Astrocyte (in vitro differentiated cells and primary cell): Measurements from ENCODE around the gene LRRC9. TPM values are rescaled to one million over a fixed set of nuclear protein-coding genes. Genes with fewer than 3 reads are reported as not detected.
"Not testable (repeated sequence)": the region's sequence is repeated elsewhere in the genome, so short reads cannot be mapped to it uniquely, and the experiment has no call there.

Source experiments
- DNase-seq: peaks from one replicate; pipeline ENCODE4 v3.0.0-alpha.2; 2010; ENCODE audit warnings: low read depth
- FAIRE-seq: peaks from 2 replicates; lab custom pipeline; 2011; peaks lifted over from hg19 to GRCh38; lab: Jason Lieb, UNC
- H2AFZ ChIP-seq: 2 replicates; pipeline ENCODE4 v1.6.0; 2012; ENCODE audit warnings: low read depth, low read length, inconsistent platforms
- H3K27ac ChIP-seq: 2 replicates; pipeline ENCODE4 v1.5.1; 2011; ENCODE audit warnings: low read depth, low read length, inconsistent platforms
- H3K27me3 ChIP-seq: 2 replicates; pipeline ENCODE4 v1.6.0; 2011; ENCODE audit warnings: low read length, inconsistent platforms; ENCODE audit not compliant: insufficient read depth
- H3K36me3 ChIP-seq: 2 replicates; pipeline ENCODE4 v1.5.1; 2011; ENCODE audit warnings: low read length, inconsistent platforms; ENCODE audit not compliant: insufficient read depth
- H3K4me1 ChIP-seq: 2 replicates; pipeline ENCODE4 v1.5.1; 2011; ENCODE audit warnings: low read length, inconsistent platforms; ENCODE audit not compliant: insufficient read depth
- H3K4me2 ChIP-seq: 2 replicates; pipeline ENCODE4 v1.6.0; 2012; ENCODE audit warnings: low read length, inconsistent platforms
- H3K4me3 ChIP-seq: 2 replicates; pipeline ENCODE4 v1.5.1; 2011; ENCODE audit warnings: low read depth, mild to moderate bottlenecking, low read length, inconsistent platforms; ENCODE audit not compliant: insufficient read depth
- H3K79me2 ChIP-seq: 2 replicates; pipeline ENCODE4 v1.6.0; 2012; ENCODE audit warnings: mild to moderate bottlenecking, low read length, inconsistent platforms; ENCODE audit not compliant: insufficient read depth
- H3K9ac ChIP-seq: 2 replicates; pipeline ENCODE4 v1.6.0; 2012; ENCODE audit warnings: mild to moderate bottlenecking, low read length, inconsistent platforms
- H3K9me3 ChIP-seq: 2 replicates; pipeline ENCODE4 v1.5.1; 2012; ENCODE audit warnings: low read depth, mild to moderate bottlenecking, low read length, inconsistent platforms; ENCODE audit not compliant: insufficient read depth
- H4K20me1 ChIP-seq: 2 replicates; pipeline ENCODE4 v1.6.0; 2012; ENCODE audit warnings: low read length, inconsistent platforms; ENCODE audit not compliant: insufficient read depth
- H3K27ac Mint-ChIP-seq: one replicate; pipeline ENCODE4 v1.8.0; 2021; ENCODE audit warnings: mild to moderate bottlenecking, mixed read lengths; ENCODE audit not compliant: unreplicated experiment
- H3K27me3 Mint-ChIP-seq: one replicate; pipeline ENCODE4 v1.8.0; 2021; ENCODE audit warnings: low read depth, mixed read lengths; ENCODE audit not compliant: unreplicated experiment
- H3K36me3 Mint-ChIP-seq: one replicate; pipeline ENCODE4 v1.8.0; 2021; ENCODE audit warnings: low read depth, mixed read lengths; ENCODE audit not compliant: unreplicated experiment
- H3K4me1 Mint-ChIP-seq: one replicate; pipeline ENCODE4 v1.8.0; 2021; ENCODE audit warnings: low read depth, mixed read lengths; ENCODE audit not compliant: unreplicated experiment
- H3K4me3 Mint-ChIP-seq: one replicate; pipeline ENCODE4 v1.8.0; 2021; ENCODE audit warnings: mild to moderate bottlenecking, moderate library complexity, mixed read lengths; ENCODE audit not compliant: unreplicated experiment
- H3K9me3 Mint-ChIP-seq: one replicate; pipeline ENCODE4 v1.8.0; 2021; ENCODE audit warnings: mild to moderate bottlenecking, mixed read lengths; ENCODE audit not compliant: unreplicated experiment
- EZH2 ChIP-seq: IDR thresholded peaks from 2 replicates; pipeline ENCODE4 v1.6.1; 2012; ENCODE audit warnings: mild to moderate bottlenecking, low read length, inconsistent platforms; ENCODE audit not compliant: insufficient read depth
- total RNA-seq: library from RNA; stranded (reverse); gene quantifications from 2 replicates; pipeline ENCODE4 v1.2.1, GENCODE V29; 2021
- TF ChIP-seq, protein P1 (sequence below): IDR thresholded peaks from 2 replicates; pipeline ENCODE4 v1.5.1; 2011; ENCODE audit warnings: low read depth, mild to moderate bottlenecking, inconsistent platforms, low read length, moderate library complexity; ENCODE audit not compliant: insufficient read depth

LRRC9 gene
- total RNA-seq, 1 donor from 2014 or later, result 0.05 TPM

DNA sequence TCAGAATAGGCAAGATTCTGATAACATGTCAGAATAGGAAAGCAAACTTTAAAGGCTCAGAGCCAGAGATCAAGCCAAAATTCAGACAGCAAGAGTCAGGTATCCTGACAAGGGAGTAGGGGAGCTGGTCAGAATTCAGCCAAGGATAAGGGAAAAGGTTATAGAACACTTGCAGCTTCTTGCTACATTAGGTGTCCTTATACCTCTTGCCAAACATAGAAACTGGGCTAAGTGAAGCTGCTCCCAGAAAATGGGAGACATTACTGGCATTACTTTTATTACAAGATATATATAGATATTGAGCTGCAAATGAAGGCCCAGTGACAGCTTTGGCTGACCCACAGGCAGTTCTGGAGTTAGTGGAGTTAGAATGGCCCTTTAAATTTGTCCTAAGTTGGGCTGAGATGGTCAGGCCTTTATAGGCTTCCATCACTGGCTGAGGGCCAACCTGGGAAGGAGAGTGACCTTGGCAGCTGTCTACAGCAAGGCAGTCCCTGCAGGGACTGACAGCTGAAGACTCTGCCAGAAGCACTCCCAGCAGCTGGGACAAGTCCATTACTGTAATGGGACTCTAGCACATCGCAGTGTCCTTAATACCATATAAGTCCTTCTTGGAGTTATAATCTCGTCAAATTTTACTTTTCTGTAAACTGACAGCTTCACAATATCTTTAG is 83.0 kb downstream of the LRRC9 start:
- H3K79me2 ChIP-seq, result no peaks in the 10 kb centered on the region

DNA sequence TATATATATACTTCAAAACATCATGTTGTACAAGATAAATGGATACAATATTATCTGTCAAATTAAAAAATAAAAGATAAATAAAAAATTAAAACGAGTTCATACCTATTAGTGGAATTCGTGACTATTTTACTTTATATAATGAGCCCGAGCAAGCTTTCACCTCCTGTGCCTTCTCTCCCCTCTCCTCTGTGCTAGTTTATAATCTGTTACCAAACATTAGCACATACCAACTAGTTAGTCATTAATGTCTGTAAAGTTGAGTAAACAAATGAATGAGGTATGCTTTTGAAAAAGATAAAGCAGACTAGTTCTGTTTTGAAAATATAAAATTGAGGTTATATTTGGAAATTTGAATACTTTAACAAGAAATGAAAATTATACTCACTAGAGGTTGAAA is 84.0 kb downstream of the LRRC9 start:
- Mint-ChIP-seq H3K27me3 (no peaks in the 10 kb centered on the region), H3K27ac (no peak overlapping the region), H3K36me3 (no peaks in the 10 kb centered on the region), H3K4me3 (no peak overlapping the region), H3K4me1 (no peaks in the 10 kb centered on the region), H3K9me3 (no peaks in the 10 kb centered on the region)
- no peak overlapping the region for H3K4me3 ChIP-seq
- H3K36me3 ChIP-seq, result no peaks in the 10 kb centered on the region
- H3K4me1 ChIP-seq, result no peaks in the 10 kb centered on the region
- H2AFZ ChIP-seq, result no peak overlapping the region
- no peak overlapping the region for H3K9ac ChIP-seq
- no peaks in the 10 kb centered on the region for H4K20me1 ChIP-seq
- H3K27ac ChIP-seq, result no peak overlapping the region
- FAIRE-seq (no peak), DNase-seq (no peak)
- H3K79me2 ChIP-seq, result no peaks in the 10 kb centered on the region
- peaks cover 2% of the 10 kb centered on the region for H3K27me3 ChIP-seq
- no peak for TF ChIP-seq EZH2
- TF ChIP-seq, protein P1, sequence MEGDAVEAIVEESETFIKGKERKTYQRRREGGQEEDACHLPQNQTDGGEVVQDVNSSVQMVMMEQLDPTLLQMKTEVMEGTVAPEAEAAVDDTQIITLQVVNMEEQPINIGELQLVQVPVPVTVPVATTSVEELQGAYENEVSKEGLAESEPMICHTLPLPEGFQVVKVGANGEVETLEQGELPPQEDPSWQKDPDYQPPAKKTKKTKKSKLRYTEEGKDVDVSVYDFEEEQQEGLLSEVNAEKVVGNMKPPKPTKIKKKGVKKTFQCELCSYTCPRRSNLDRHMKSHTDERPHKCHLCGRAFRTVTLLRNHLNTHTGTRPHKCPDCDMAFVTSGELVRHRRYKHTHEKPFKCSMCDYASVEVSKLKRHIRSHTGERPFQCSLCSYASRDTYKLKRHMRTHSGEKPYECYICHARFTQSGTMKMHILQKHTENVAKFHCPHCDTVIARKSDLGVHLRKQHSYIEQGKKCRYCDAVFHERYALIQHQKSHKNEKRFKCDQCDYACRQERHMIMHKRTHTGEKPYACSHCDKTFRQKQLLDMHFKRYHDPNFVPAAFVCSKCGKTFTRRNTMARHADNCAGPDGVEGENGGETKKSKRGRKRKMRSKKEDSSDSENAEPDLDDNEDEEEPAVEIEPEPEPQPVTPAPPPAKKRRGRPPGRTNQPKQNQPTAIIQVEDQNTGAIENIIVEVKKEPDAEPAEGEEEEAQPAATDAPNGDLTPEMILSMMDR, result no peak
- no peaks in the 10 kb centered on the region for H3K9me3 ChIP-seq
- H3K4me2 ChIP-seq, result no peak overlapping the region

More for the DNA sequence above, 83.0 kb downstream of the LRRC9 start:
- Histone ChIP-seq H3K4me3 (no peak overlapping the region), H4K20me1 (no peaks in the 10 kb centered on the region), H3K27me3 (no peaks in the 10 kb centered on the region), H2AFZ (no peak overlapping the region), H3K4me2 (no peak overlapping the region), H3K4me1 (no peaks in the 10 kb centered on the region), H3K27ac (no peak overlapping the region), H3K9ac (no peak overlapping the region), H3K36me3 (no peaks in the 10 kb centered on the region), H3K9me3 (no peaks in the 10 kb centered on the region)
- H3K27ac Mint-ChIP-seq, result no peak overlapping the region
- no peak overlapping the region for H3K4me3 Mint-ChIP-seq
- FAIRE-seq (no peak), DNase-seq (no peak)
- no peaks in the 10 kb centered on the region for H3K27me3 Mint-ChIP-seq
- H3K4me1 Mint-ChIP-seq, result no peaks in the 10 kb centered on the region
- H3K9me3 Mint-ChIP-seq, result no peaks in the 10 kb centered on the region
- no peaks in the 10 kb centered on the region for H3K36me3 Mint-ChIP-seq
- TF ChIP-seq, protein P1, result no peak
- no peak for TF ChIP-seq EZH2

DNA sequence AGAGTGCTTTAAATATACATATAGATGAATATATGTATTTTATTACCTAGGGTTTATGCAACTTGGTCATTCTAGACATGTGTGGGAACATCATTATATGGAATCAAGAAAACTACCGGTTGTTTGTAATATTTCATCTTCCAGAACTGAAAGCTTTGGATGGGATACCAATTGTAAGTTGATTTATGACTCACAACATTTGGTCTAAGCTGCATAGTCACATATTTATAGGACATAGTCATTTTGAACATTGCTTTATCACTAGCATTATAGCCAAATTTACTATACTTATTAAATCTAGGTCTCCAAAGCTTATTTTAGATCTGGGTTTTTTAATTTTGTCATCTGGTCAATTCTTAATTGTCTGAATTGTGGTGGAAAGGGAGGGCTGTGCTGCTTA is 88.1 kb downstream of the LRRC9 start:
- H3K27ac ChIP-seq, result no peak overlapping the region
- FAIRE-seq (no peak), DNase-seq (peak; percentile 1)
- no peak overlapping the region for H2AFZ ChIP-seq
- no peak overlapping the region for H3K4me3 ChIP-seq
- Mint-ChIP-seq H3K9me3 (no peaks in the 10 kb centered on the region), H3K4me3 (no peak overlapping the region), H3K36me3 (no peaks in the 10 kb centered on the region), H3K27ac (no peak overlapping the region), H3K4me1 (no peaks in the 10 kb centered on the region), H3K27me3 (no peaks in the 10 kb centered on the region)
- H3K9me3 ChIP-seq, result no peaks in the 10 kb centered on the region
- TF ChIP-seq EZH2, result no peak
- TF ChIP-seq, protein P1, result no peak
- no peaks in the 10 kb centered on the region for H4K20me1 ChIP-seq
- H3K4me1 ChIP-seq, result no peaks in the 10 kb centered on the region
- H3K4me2 ChIP-seq, result no peak overlapping the region
- no peak overlapping the region for H3K9ac ChIP-seq
- H3K79me2 ChIP-seq, result no peaks in the 10 kb centered on the region
- H3K27me3 ChIP-seq, result peaks cover 2% of the 10 kb centered on the region
- no peaks in the 10 kb centered on the region for H3K36me3 ChIP-seq

DNA sequence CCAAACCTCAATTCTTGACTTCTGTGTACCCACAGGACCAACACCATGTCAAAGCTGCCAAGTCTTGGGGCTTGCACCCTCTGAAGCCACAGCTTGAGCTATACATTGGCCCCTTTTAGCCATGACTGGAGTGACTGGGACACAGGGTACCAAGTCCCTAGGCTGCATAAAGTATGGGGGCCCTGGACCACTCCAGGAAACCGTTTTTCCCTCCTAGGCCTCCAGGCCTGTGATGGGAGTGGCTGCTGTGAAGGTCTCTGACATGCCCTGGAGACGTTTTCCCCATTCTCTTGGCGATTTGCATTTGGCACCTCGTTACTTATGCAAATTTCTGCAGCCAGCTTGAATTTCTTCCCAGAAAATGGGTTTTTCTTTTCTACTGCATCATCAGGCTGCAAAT is 90.3 kb downstream of the LRRC9 start:
- H3K4me1 ChIP-seq, H3K9me3 Mint-ChIP-seq, H3K36me3 ChIP-seq, H3K27me3 ChIP-seq, H4K20me1 ChIP-seq, FAIRE-seq, H3K4me3 Mint-ChIP-seq, H3K9ac ChIP-seq, DNase-seq, H3K27ac Mint-ChIP-seq, H3K27ac ChIP-seq, H3K36me3 Mint-ChIP-seq, H3K4me1 Mint-ChIP-seq, H2AFZ ChIP-seq, H3K27me3 Mint-ChIP-seq, H3K4me3 ChIP-seq, H3K4me2 ChIP-seq, H3K79me2 ChIP-seq, H3K9me3 ChIP-seq: not testable (repeated sequence)
